HG03520 (cell line): ENCODE data around the gene VTI1A.

Experiments
- ATAC-seq: cut with Tn5 transposase; IDR thresholded peaks from one replicate; pipeline ENCODE4 v1.9.1; 2021; ENCODE audit warnings: mild to moderate bottlenecking, moderate library complexity; ENCODE audit not compliant: unreplicated experiment

The VTI1A gene

DNA sequence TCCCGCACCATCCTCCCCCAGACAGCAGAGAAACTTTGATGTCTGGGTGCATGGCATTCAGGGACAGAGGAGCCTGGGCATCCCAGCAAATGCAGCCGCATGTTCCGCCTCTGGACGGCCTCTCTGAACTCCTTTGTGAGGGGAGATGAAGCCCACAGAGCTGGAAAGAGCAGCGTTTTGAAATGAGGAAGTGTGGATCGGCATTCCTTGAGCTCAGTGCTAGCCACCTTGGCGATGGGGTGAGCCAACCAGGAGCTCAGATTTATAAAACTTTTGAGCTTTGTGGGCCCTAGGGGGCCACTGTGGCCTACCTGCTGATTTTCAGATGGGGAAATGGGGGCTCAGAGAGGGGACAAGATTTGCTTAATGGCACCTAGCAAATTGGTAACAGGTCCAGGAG lies 376.6 kb downstream of the VTI1A start:
- no peak for ATAC-seq

DNA sequence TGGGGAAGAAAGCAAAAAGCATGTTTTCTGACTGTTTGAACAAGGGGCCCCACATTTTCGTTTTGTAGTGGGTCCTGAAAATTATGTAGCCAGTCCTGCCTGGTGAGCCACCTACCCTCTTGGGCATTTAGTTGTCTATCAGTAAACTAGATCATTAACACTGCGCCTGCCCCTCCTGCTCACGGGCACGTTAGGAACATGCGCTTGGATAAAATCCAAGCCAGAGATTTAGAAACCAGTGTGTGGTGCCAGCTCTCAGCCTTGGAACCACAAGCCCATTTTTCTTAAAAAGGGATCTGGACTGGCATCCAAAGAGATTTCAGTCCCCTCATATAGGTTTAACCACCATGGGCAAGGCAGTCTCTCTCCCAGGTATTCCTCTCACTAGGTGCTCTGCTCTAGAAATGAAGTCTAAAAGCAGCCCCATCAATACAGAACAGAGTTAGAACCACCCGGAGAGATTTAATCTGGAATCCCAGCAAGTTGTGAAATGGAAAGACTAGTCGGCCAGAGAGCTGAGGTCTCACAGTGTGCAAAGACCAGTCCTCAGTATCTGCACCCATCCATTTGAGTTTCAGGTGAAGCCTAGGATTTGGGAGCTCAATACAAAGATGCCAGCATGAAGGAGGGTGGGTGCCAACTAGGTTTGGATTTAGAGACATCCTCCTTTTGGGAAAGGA lies 379.1 kb downstream of the VTI1A start:
- ATAC-seq = no peak

DNA sequence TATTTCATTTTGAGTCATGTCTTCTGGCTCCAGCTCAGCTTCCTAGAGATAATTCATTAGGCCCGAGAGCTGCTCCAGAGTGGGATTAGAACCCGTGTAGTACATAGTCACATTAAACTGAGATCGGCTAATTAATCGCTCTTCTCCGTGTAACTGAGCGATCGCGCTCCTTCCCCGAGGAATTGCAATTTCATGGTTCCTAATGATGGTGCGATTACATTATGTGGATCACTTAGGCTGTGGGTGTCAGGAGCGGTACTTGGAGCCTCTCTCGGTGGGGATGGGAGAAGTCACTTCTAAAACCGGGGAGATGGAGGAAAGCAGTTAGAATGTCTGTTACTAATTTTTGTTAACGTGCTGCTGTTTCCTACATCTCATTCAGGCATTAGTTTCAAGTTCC lies 380.1 kb downstream of the VTI1A start:
- ATAC-seq = no peak

DNA sequence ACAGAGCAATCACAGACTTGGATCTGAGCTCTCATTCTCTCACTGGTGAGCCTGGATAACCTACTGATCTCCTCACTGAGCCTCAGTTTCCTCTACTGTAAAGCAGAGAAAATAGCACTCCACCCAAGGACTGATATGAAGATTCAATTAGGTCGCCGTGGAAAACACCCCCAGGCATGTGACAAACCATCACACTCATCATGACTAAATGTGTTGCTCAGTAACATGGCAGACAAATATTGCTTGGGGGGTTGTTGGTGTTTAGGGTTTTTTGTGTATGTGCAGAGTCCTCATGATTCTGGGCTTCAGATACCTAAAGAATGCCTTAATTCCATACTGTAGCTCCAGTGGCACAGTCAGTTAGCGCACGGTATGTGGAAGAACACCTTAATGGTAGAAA lies 380.9 kb downstream of the VTI1A start:
- no peak for ATAC-seq

DNA sequence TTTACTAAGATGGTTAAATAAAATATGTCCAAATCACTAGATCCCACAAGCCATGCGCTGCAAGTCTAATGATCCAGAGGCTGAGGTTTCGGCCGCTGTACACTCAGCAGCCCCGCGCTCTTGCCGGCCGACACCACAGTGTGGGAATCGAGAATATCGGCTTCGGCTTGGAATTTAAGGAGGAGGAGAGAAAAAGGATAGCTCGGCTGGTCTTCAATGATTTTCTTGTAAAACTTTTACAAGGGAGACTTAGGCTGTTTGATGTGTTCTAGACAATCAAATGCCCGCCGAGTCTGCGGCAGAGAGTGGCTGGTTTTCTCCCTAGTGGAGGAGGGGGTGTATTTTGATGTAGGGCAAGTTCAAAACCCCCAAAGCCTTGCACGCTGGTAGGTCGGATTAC lies 384.8 kb downstream of the VTI1A start:
- no peak for ATAC-seq

DNA sequence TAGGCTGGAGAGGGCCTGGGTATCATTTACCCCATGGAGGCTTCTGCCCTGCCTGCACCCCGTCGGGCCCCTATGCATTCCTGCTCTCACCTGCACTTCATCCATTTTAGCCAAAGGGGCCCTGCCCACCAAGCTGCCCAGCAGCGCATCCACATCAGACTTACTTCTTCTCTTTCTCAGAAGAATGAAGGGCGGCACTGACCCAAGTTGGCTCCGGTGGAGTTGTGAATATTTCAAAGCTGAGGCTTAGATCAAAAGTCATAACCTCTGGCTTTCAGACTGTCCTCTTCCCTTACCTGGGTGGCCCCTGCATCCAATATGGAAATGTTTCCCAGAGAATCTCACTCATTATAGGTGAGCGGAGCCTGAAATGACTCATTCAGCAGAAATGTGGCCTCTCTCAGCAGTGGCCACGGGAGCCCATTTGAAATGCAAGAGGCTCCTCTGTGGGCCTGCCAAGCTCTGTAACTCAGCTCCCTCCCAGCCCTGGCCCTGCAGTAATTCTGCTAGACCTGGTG lies 385.4 kb downstream of the VTI1A start:
- ATAC-seq = no peak

DNA sequence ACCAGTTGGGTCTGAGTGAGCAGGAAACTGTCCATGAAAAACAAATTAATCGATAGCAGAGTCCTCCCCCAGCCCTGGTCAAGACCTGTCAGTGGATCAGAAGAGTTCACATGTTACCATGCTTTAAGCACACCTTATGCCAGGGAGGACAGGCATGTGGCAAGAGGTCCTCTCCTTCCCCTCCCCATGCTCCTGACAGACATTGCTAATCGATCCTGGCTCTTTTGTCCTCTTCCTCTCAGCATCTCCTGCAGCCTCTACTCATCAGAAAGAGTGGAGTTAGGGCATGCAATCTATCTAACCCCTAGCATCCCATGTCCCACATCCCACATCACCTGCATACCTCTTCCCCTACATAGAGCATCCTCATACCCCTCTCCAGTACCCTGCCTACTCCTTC lies 385.9 kb downstream of the VTI1A start:
- no peak for ATAC-seq

DNA sequence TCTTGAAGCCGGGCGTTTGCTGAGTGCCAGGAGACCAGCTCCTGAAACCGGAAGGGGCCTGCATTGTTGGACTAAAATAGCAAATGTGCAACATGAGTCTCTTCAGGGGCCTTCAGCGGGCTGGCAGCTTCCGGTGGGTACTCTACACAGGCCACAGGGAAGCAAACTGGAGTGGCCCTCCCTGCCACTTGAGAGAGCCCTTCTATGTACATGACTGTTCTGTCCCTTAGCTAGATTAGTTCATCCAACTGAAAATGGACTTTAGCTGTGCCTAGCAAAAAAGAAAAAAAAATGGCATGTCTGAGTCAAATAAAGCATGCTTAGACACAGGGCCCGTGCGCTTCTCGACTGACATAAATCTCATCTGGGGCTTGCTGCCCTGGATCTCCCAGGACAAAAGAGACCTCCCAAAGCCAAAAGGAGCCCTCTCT lies 387.8 kb downstream of the VTI1A start:
- ATAC-seq = no peak

DNA sequence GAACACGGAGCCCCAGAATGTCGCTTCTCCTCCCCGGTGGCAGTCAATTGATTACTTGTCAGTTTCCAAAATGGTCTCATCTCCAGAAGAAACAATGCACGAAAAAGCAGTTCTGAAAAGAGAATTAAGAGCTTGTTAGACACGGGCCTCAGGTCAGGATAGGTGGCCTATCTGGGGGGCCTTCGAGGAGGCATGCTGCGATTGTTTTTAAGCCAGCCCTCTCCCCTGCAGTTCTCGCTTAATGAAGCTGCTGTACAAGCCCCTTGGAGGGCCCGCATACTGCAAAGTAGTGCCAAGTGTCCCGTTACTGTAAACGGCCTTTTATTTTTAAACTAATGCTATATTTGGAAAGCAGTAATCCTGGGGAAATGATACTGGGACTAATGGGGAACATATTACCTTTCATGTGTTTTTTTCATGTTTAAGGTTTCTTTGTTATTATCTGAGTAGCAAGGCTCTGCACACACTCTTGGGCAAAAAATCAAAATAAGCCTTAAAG lies 388.3 kb downstream of the VTI1A start:
- no peak for ATAC-seq

DNA sequence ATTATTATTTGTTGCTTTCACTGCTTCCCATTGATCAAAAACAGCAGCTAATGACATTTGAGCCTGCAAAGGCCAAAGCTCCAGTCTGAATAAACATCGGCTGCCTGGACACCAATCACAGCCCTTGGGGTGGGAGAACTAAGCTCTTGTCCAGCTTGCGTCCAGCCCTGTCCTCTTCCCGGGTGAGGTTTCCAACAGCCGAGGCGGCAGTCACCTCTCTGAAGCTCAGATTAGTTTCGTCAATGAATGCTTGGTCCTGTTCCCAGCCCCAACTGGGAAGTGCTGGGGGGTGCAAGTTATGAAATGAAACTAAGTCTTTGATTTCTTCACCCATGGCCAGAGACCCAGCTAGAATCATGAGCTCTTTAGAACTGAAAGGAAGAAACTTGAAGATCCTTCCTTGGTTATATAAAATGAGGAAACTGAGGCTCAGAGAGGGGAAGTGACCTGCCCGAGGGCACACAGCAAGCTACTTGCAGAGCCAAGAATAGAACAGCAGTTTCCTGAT lies 389.0 kb downstream of the VTI1A start:
- no peak for ATAC-seq

DNA sequence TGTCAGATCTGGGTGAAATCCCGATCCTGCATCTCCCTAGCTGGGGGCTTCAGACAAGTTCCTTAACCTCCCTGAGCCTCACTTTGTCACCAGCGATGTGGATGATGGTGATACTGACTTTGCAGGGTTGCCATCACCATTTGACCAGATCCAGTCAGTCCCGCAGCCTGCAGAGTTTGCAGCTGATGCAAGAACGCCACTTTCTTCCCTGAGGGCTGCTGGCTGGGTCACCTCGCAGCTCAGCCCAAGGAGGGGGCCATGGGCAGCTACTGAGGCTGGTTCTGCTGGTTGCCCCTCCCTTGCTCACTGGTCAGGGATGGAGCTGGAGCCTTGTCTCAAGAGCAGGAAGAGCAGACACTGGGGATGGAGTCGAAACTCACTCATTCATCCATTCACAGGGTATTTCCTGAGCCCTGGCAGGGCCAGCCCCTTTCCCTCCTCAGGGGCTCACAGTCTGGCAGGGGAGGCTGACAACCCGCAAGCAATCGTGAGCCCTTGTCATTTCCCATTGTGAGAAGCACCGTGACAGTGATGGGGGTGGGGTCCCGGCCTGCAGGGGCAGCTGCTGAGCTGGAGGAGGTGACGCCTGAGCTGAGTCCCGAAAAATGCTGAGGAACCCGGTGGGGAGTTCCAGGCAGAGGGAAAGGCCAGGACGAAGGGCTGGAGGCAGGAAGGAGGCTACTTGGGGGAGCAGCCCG lies 391.9 kb downstream of the VTI1A start:
- ATAC-seq = no peak

DNA sequence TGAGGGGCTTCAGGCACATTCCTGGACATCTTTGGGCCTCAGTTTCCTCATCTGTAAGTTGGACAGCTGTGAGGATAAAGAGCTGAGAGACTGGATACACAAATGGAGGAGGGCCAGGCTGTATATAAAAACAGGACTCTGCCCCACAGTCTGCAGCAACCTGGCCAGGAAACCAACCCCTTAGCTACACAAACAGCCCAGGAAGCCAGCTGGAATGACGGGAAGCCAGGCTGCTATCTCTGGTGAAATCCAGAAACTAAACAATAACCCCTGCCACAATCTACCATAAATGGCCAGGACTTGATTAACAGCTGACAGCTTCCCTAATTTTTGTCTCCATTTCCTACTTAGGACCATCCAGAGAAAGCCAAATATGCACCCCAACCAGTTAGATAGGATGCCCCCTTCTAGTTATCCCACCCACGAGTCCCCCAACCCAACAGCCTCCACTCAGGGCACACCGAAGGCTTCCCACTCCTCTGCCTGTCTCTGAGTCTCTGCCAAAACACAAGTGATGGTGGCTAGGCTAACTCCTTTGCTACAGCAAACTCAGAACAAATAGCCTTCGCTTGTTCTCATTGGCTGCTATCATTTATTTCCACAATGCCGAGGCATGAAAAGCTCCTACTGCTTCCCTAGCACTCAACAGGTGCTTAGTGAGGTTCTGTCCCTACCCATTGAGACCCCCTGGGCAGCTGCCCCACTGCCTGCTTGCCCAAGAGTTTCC lies 393.1 kb downstream of the VTI1A start:
- no peak for ATAC-seq

DNA sequence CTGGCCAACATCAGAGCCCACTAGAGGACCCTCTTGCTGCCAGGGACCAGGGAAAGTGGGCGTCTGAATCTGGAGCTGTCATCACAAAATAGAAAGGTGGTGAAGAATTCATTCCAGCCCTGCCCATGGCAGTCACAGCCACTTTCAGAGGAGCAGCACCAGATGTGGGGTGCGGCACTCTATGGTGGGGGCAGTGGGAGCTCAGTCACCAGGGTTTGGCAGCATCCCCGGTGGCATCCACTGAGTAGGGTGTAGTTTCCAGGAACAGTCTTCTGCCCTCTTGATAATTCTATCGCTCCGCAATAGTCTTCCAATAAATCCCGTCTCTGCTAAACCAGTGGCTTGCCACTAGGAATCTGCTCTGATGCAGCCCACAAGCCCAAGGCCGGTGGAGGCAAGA lies 394.5 kb downstream of the VTI1A start:
- no peak for ATAC-seq

DNA sequence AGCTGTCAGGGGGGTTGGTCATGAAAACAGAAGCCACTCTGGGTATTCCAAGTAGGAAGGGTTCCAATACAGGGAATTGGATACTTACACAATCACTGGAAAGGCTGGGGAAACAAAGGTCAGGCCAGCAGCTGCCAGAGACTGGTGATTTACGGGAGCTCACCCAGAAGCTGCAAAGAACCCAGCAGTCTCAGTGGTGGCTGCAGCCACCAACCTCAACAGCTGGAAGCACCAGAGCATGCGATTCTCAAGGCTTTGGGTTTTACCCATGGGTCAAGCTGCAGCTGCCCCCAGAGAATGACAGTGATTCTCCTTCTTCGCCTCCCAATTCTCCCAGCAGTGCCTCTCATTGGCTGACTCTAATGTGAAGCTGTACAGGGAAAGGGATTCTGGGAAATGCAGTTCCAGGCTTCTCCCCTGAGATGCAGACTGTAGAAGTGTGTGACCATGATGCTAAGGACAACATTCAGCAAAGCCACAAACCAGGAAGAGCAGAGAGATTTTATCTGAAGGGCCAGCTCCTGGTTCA lies 395.9 kb downstream of the VTI1A start:
- ATAC-seq = peak; percentile 90

DNA sequence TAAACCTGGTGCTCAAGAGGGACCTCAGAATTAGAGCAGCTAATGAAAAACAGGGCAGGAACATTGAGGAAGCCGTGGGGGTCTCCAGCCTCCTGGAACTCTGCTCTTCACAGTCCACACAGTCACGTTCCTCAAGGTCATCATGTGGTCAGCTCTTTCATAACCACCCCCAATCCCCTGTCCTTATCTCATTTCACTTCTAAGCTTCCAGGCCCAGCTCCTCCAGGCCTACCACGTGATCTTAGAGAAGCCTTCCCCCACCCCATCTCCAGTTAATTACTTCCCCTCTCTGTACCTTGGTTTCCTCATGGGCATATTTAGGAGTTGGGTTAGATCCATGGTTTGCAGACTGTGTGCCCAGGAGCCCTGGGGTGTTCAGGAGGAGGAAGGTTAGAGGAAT lies 396.6 kb downstream of the VTI1A start:
- no peak for ATAC-seq

DNA sequence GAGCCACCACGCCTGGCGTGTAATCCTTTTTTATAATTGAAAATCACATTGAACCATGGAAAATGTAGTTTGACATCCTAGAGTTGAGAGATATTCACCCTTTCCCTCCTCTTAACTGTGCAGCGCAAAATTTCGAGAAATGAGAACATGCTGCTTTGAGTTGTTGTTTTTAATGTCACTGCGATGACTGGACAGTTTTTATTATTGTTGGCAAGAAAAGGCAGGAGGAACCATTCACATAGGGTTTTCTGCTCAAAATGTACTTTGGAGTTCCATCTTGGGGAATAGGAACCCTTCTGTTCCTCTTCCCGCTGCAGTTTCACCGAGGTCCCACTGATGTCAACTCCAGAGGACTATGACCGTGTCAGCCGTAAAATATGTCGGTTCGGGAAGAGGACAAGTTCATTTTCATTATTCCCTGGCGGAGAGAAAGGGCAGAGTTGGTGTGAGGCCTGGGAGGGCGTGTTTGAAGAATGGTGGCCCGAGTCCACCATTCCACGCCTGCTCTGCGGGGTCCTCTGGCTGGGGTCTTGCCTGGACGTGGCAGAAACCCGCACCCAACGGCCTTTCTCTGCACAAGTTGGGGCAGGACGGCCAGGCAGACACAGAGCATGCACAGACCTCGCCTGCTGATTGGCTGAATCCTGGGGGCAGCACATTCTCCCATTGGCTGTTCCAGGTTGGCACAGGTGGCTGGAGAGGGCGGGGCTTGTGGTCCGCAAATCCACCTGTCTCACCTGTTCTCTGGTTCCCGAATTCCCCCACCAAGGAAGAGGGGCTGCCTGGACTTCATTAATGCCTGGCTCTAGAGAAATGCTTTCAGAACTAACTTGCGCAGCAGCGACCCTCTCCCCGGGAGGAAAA lies 397.9 kb downstream of the VTI1A start:
- no peak for ATAC-seq

DNA sequence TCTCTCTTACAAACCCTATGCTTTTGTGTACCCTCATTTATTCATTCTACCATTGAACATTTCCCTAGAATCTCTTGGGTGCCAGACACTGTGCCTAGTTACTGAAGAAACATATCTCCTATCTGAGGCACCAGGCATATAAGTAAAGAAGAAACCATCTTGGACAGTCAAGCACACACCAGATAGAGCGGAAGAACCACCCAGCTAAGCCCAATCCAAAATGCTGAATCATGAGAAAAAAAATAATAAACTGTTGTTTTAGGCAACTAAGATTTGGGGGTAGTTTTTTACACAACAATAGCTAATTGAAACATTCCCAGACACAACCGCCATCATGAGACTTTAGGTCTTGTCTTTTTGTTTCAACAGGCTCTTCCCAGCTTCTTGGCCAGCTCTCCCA lies 400.8 kb downstream of the VTI1A start:
- ATAC-seq = no peak

DNA sequence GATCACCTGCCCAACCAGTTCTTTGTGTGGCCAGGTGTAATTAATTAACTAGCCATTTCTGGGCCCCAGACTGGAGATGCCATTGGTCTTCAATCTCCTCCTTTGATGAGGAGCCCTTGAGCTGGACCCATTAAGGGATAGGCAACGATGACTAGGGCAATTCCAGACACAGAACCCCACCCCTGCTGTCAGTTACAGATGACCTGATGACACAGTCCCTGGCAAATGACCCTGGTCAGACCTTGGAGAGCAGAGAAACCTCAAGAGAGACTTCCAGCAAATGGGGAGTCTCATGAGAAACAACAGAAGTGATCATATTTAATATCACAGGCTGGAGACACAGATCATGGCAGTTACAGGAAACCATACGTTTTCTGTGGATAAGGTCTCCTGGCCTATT lies 401.2 kb downstream of the VTI1A start:
- no peak for ATAC-seq

DNA sequence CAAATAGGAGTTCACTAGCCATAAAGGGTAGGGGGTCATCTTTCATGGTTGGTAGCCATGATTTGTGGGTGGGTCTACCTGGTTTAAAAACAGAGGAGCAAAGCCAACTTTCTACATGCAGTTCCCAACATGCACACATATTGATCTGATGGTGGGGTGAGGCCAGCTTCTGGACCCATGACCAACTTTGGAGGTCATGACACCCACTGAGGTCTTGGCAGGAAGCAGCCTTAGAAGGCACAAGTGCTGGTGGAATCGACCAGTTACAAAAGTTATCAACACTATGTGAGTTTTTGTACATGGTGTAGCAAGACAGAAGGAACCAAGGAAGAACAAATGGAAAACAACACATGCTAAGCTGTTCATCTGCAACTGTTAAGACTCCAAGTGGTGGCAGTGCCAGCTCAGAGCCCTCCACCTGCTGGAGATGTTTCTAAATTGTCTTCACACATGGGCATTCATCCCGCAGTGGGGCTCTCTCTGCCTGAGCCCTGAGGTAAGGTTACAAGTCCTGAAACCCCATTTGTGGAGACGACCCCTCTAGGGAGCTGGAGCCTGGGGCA lies 401.9 kb downstream of the VTI1A start:
- ATAC-seq = no peak

DNA sequence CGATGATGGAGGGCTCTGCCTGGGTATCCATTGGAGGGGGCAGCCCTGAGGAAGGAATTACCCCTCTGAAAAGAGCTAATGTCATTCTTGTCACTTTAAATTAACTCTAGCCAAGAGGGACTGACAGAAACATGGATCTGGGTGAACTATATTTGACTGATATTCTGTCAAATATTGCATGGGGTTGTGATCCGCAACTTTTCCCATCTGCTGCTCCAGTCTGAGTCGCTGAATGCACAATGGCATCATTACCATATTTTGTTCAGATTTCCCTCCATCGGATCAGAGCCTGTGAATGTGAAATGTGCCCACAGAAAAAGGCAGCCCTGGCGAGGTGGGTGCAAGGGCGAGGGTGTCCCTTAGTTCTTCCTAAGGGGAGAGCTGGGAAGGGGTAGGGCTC lies 402.5 kb downstream of the VTI1A start:
- no peak for ATAC-seq
